Measurements from ENCODE around the gene HOXD12. TPM values are rescaled to one million over a fixed set of nuclear protein-coding genes. Genes with fewer than 3 reads are reported as not detected.

The HOXD12 gene
- total and polyA plus RNA-seq, 2 experiments from 2014 or later, result not detected

DNA sequence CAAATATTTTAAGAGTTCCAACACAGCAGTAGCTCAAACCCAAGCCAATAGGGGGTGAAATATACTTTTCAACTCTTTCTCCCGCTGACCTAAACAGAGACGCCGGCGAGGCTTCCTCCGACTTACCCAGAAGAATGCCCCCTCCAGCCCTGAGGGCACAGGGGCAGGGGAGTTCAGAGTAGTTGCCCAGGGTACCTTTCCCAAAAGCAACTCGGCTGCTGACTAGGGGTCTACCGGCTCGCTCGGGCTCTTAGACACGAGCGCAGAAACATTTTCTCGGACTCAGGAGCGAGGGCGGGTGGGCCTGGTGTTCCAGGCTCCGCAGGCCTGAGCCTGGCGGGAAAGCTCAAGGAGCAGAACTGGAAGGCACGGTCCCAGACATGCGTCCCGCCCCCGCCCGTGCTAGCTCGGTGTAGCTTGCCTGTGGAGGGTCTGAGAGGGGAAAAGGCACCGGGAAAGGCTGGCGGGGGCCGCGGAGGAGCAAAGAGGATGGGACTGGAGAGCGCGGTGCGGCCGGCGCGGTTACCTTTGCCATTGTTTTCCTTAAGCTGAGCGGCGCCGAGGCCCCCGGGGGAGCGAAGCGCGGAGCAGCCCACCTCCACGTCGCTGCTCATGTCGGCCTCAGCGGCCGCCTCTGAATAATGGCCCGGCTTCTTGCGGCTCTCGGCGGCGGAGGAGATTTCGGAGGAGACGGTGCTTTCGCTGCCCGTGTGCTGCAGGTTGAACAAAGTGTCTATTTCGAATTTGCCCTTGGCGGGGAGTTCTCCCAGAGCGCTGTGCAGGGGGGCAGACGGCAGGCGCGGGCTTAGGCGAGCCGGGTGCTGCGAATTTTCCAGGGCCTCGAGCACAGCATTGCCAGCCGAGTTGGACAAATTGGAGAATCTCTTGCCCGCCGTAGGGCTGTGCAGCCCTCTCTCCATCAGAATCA, 16.5 kb upstream of the HOXD12 start:
- DNase-seq (ENCODE audit: low spot score), result peak; percentile 69
- H3K4me1 Mint-ChIP-seq, result peaks cover 47% of the 10 kb centered on the region
- H4K20me1 ChIP-seq (replicated peaks; ENCODE audit: insufficient read depth), result peaks cover 42% of the 10 kb centered on the region

More for the DNA sequence above, 16.5 kb upstream of the HOXD12 start:
- TF ChIP-seq CREB1 (CRISPR knock-in tag; IDR thresholded peaks at IDR 0.05; ENCODE audit: low read depth), result no peak
- peak; percentile 91 for TF ChIP-seq EZH2 (IDR thresholded peaks at IDR 0.05; ENCODE audit: low read depth, unreplicated experiment)
- TF ChIP-seq STAT1 (IDR thresholded peaks at IDR 0.05; ENCODE audit: unreplicated experiment), result no peak
- TF ChIP-seq, protein P1, sequence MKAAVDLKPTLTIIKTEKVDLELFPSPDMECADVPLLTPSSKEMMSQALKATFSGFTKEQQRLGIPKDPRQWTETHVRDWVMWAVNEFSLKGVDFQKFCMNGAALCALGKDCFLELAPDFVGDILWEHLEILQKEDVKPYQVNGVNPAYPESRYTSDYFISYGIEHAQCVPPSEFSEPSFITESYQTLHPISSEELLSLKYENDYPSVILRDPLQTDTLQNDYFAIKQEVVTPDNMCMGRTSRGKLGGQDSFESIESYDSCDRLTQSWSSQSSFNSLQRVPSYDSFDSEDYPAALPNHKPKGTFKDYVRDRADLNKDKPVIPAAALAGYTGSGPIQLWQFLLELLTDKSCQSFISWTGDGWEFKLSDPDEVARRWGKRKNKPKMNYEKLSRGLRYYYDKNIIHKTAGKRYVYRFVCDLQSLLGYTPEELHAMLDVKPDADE (IDR thresholded peaks at IDR 0.05), result no peak
- TF ChIP-seq ZNF462 (CRISPR knock-in tag; IDR thresholded peaks at IDR 0.05), result no peak
- peak; percentile 94 for TF ChIP-seq EZH2phosphoT487 (IDR thresholded peaks at IDR 0.05; ENCODE audit: unreplicated experiment)
- no peak for TF ChIP-seq JUNB (IDR thresholded peaks at IDR 0.05; ENCODE audit: unreplicated experiment)
- TF ChIP-seq ZNF331 (CRISPR knock-in tag; IDR thresholded peaks at IDR 0.05; ENCODE audit: low read depth), result no peak
- TF ChIP-seq ZNF114 (CRISPR knock-in tag; IDR thresholded peaks at IDR 0.05), result no peak
- no peak for TF ChIP-seq CTCF (conservative IDR thresholded peaks at IDR 0.05; ENCODE audit: low read depth in 2 of 2)
- no peak for TF ChIP-seq POLR2AphosphoS5 (IDR thresholded peaks at IDR 0.05; ENCODE audit: low read depth)
- peaks cover 98% of the 10 kb centered on the region for H3K27me3 ChIP-seq (ENCODE audit: insufficient read depth)
- H2AFZ ChIP-seq, result peak overlapping the region; percentile 14; the same call in 1 of the 2 replicates
- no peaks in the 10 kb centered on the region for H3K9me2 ChIP-seq (ENCODE audit: insufficient read depth)
- Mint-ChIP-seq H3K36me3 (ENCODE audit: low read depth) (peaks cover 4% of the 10 kb centered on the region; the same call in 1 of the 3 replicates), H3K4me3 (peak overlapping the region; percentile 59), H3K9me3 (peaks cover 11% of the 10 kb centered on the region; the same call in 2 of the 3 replicates), H3K27me3 (ENCODE audit: insufficient read depth, low read depth, poor library complexity) (peaks cover 97% of the 10 kb centered on the region), H3K27ac (no peak overlapping the region)
- peaks cover 57% of the 10 kb centered on the region for H3K4me1 ChIP-seq (ENCODE audit: insufficient read depth)
- no peaks in the 10 kb centered on the region for H3K79me2 ChIP-seq (replicated peaks; ENCODE audit: insufficient read depth)
- peaks cover 36% of the 10 kb centered on the region for H3F3A ChIP-seq (replicated peaks; ENCODE audit: low read depth)
- no peak overlapping the region for H3K27ac ChIP-seq (ENCODE audit: low read depth)
- no peaks in the 10 kb centered on the region for H3K36me3 ChIP-seq (ENCODE audit: insufficient read depth)
- H3K4me3 ChIP-seq, result peak overlapping the region; percentile 41; the same call in 1 of the 2 replicates
- ATAC-seq, result peak; percentile 20
- H3K4me2 ChIP-seq, result peak overlapping the region; percentile 60
